WTC11 (cell line): ENCODE results near the gene ENKUR. TPM values are rescaled to one million over a fixed set of nuclear protein-coding genes. Genes with fewer than 3 reads are reported as not detected.

Source experiments
- ATAC-seq: fragments of 200-7000 bp; cut with Tn5 transposase; 2 replicates; pipeline ENCODE4 v1.10.0; 2021; ENCODE audit warnings: mild to moderate bottlenecking, moderate library complexity
- CTCF ChIA-PET: fragments of 300-600 bp; sonication (Branson Sonifier 250); formaldehyde crosslinking; loops from one replicate; lab custom pipeline; 2021; ENCODE audit warnings: antibody characterized with exemption; lab: Charles Lee
- POLR2A ChIA-PET: fragments of 350-600 bp; sonication (Branson Sonifier 250); formaldehyde crosslinking; loops from one replicate; lab custom pipeline; 2021; ENCODE audit warnings: antibody characterized with exemption; lab: Charles Lee
- DNase-seq: peaks from one replicate; pipeline ENCODE4 v3.0.0; 2021; ENCODE audit warnings: low spot score
- H3K27ac Mint-ChIP-seq: 2 replicates; pipeline ENCODE4 v1.8.0; 2021; ENCODE audit warnings: mixed read lengths
- H3K27me3 Mint-ChIP-seq: 2 replicates; pipeline ENCODE4 v1.8.0; 2021; ENCODE audit warnings: low read depth, mild to moderate bottlenecking, moderate library complexity, mixed read lengths
- H3K36me3 Mint-ChIP-seq: 2 replicates; pipeline ENCODE4 v1.8.0; 2021; ENCODE audit warnings: mixed read lengths
- H3K4me1 Mint-ChIP-seq: 2 replicates; pipeline ENCODE4 v1.8.0; 2022; ENCODE audit warnings: mixed read lengths
- H3K4me3 Mint-ChIP-seq: 2 replicates; pipeline ENCODE4 v1.8.0; 2021; ENCODE audit warnings: mild to moderate bottlenecking, moderate library complexity, mixed read lengths
- H3K9me3 Mint-ChIP-seq: 2 replicates; pipeline ENCODE4 v1.8.0; 2021; ENCODE audit warnings: mixed read lengths
- AR ChIP-seq: fragments of 250-450 bp; sonication (Bioruptor Pico); IDR thresholded peaks from 2 replicates; pipeline ENCODE4 v1.9.0; 2021; ENCODE audit warnings: mild to moderate bottlenecking
- ATF1 ChIP-seq: sonication (generic); formaldehyde crosslinking; IDR thresholded peaks from 2 replicates; pipeline ENCODE4 v1.8.1; 2023; ENCODE audit warnings: mild to moderate bottlenecking, moderate library complexity, missing genetic modification reagents
- ATF6 ChIP-seq: sonication (generic); formaldehyde crosslinking; IDR thresholded peaks from 2 replicates; pipeline ENCODE4 v1.8.1; 2023; ENCODE audit warnings: mild to moderate bottlenecking, missing genetic modification reagents
- CDX4 ChIP-seq: fragments of 250-450 bp; sonication (Bioruptor Pico); IDR thresholded peaks from 2 replicates; pipeline ENCODE4 v1.9.0; 2021; ENCODE audit warnings: moderate library complexity, mild to moderate bottlenecking, inconsistent platforms, borderline replicate concordance
- CREM ChIP-seq: sonication (generic); formaldehyde crosslinking; IDR thresholded peaks from 2 replicates; pipeline ENCODE4 v1.8.1; 2022; ENCODE audit warnings: mild to moderate bottlenecking, missing genetic modification reagents, moderate library complexity
- ESRRA ChIP-seq: sonication (generic); formaldehyde crosslinking; IDR thresholded peaks from 2 replicates; pipeline ENCODE4 v1.8.1; 2022; ENCODE audit warnings: mild to moderate bottlenecking, missing genetic modification reagents, borderline replicate concordance
- JUN ChIP-seq: sonication (generic); formaldehyde crosslinking; IDR thresholded peaks from 2 replicates; pipeline ENCODE4 v1.8.0; 2023; ENCODE audit warnings: mild to moderate bottlenecking, missing genetic modification reagents
- MXD4 ChIP-seq: fragments of 250-450 bp; sonication (Bioruptor Pico); IDR thresholded peaks from 2 replicates; pipeline ENCODE4 v1.8.0; 2021; ENCODE audit warnings: mild to moderate bottlenecking, moderate library complexity, borderline replicate concordance
- NFATC4 ChIP-seq: fragments of 250-450 bp; sonication (Bioruptor Pico); IDR thresholded peaks from 2 replicates; pipeline ENCODE4 v1.9.0; 2021; ENCODE audit warnings: mild to moderate bottlenecking
- SMAD3 ChIP-seq: sonication (generic); formaldehyde crosslinking; IDR thresholded peaks from 2 replicates; pipeline ENCODE4 v1.8.0; 2022; ENCODE audit warnings: missing genetic modification reagents, mild to moderate bottlenecking, borderline replicate concordance
- STAT6 ChIP-seq: sonication (generic); formaldehyde crosslinking; conservative IDR thresholded peaks from 2 replicates; pipeline ENCODE4 v1.8.1; 2023; ENCODE audit warnings: mild to moderate bottlenecking, low read depth, missing genetic modification reagents, moderate library complexity
- TCF7 ChIP-seq: sonication (generic); formaldehyde crosslinking; IDR thresholded peaks from 2 replicates; pipeline ENCODE4 v1.8.0; 2022; ENCODE audit warnings: mild to moderate bottlenecking, low read depth, missing genetic modification reagents, moderate library complexity
- ZNF138 ChIP-seq: sonication (generic); formaldehyde crosslinking; conservative IDR thresholded peaks from 2 replicates; pipeline ENCODE4 v1.8.1; 2022; ENCODE audit warnings: mild to moderate bottlenecking, moderate library complexity, missing genetic modification reagents
- ZNF219 ChIP-seq: sonication (generic); formaldehyde crosslinking; IDR thresholded peaks from 2 replicates; pipeline ENCODE4 v1.8.0; 2023; ENCODE audit warnings: missing genetic modification reagents, mild to moderate bottlenecking, borderline replicate concordance
- ZNF232 ChIP-seq: sonication (generic); formaldehyde crosslinking; IDR thresholded peaks from 2 replicates; pipeline ENCODE4 v1.8.0; 2022; ENCODE audit warnings: mild to moderate bottlenecking, missing genetic modification reagents
- total RNA-seq: library from RNA; stranded (reverse); gene quantifications from 3 replicates; pipeline ENCODE4 v1.2.3, GENCODE V29; 2021

Gene ENKUR
- total RNA-seq, 1 experiment from 2014 or later: not detected

- TF ChIP-seq STAT6 (no peak), AR (CRISPR knock-in tag) (no peak), JUN (no peak), ESRRA (CRISPR knock-in tag) (no peak), TCF7 (CRISPR knock-in tag) (no peak), ATF1 (CRISPR knock-in tag) (no peak), ZNF232 (CRISPR knock-in tag) (no peak)
Measured at GRCh38 chr10:25047088-25047487, 31.1 kb upstream of the ENKUR start (continued).

- H3K27me3 Mint-ChIP-seq: no peaks in the 10 kb centered on the region
- CTCF ChIA-PET: no interaction called here
Measured at GRCh38 chr10:25046641-25047040, 30.7 kb upstream of the ENKUR start.

GRCh38 chr10:25039531-25039930 lies 23.6 kb upstream of the ENKUR start:
- no peak for DNase-seq
- no peaks in the 10 kb centered on the region for H3K27me3 Mint-ChIP-seq
- no peaks in the 10 kb centered on the region for H3K4me1 Mint-ChIP-seq
- H3K9me3 Mint-ChIP-seq: no peaks in the 10 kb centered on the region
- H3K36me3 Mint-ChIP-seq: no peaks in the 10 kb centered on the region
- POLR2A ChIA-PET: interaction anchor here (0.7 kb wide), 1 partner anchor 130 kb away, joined by 4 read pairs; no protein-coding TSS in a partner anchor
- H3K27ac Mint-ChIP-seq: no peak overlapping the region
- CTCF ChIA-PET: interaction anchor here (0.7 kb wide), 1 partner anchor 24 kb away, joined by 4 read pairs; the partner anchor contains the start of gene ENKUR
- H3K4me3 Mint-ChIP-seq: no peak overlapping the region
- ATAC-seq: no peak
- TF ChIP-seq CDX4 (CRISPR knock-in tag) (no peak), SMAD3 (CRISPR knock-in tag) (no peak)
- TF ChIP-seq, all 79 proteins: peak for 0

More at GRCh38 chr10:25046641-25047040, 30.7 kb upstream of the ENKUR start:
- POLR2A ChIA-PET: no interaction called here
- no peaks in the 10 kb centered on the region for H3K4me1 Mint-ChIP-seq
- peaks cover 12% of the 10 kb centered on the region for H3K9me3 Mint-ChIP-seq
- no peak overlapping the region for H3K27ac Mint-ChIP-seq
- TF ChIP-seq ZNF138 (CRISPR knock-in tag): no peak
- no peak for TF ChIP-seq CREM
- TF ChIP-seq ATF6 (CRISPR knock-in tag): no peak
- TF ChIP-seq ZNF219 (CRISPR knock-in tag): no peak
- no peak for TF ChIP-seq NFATC4 (CRISPR knock-in tag)
- TF ChIP-seq MXD4: no peak
- TF ChIP-seq JUN: no peak
- no peaks in the 10 kb centered on the region for H3K36me3 Mint-ChIP-seq
- no peak overlapping the region for H3K4me3 Mint-ChIP-seq
- no peak for DNase-seq
- ATAC-seq: no peak
